Neural cell (in vitro differentiated cells): ENCODE results near the gene PABPN1L.

ENCODE experiments used
- CTCF ChIP-seq: fragments of 450-650 bp; IDR thresholded peaks from 2 replicates; pipeline ENCODE4 v1.5.1; 2014; ENCODE audit warnings: antibody characterized with exemption, mild to moderate bottlenecking, moderate library complexity; ENCODE audit not compliant: poor library complexity, severe bottlenecking
- EP300 ChIP-seq: fragments of 450-650 bp; conservative IDR thresholded peaks from 2 replicates; pipeline ENCODE4 v1.6.1; 2014; ENCODE audit warnings: antibody characterized with exemption, mild to moderate bottlenecking, moderate library complexity; ENCODE audit not compliant: poor library complexity, severe bottlenecking
- EZH2 ChIP-seq: fragments of 200-600, 300-800 bp; shearing (Covaris generic), sonication (generic); IDR thresholded peaks from 2 replicates; pipeline ENCODE4 v1.6.1; 2014; ENCODE audit warnings: antibody characterized with exemption, low read length, borderline replicate concordance, mild to moderate bottlenecking; ENCODE audit not compliant: insufficient read depth, poor library complexity, severe bottlenecking
- MXI1 ChIP-seq: fragments of 450-650 bp; conservative IDR thresholded peaks from 2 replicates; pipeline ENCODE4 v1.6.1; 2014; ENCODE audit warnings: antibody characterized with exemption, mild to moderate bottlenecking; ENCODE audit not compliant: poor library complexity, severe bottlenecking
- POLR2AphosphoS5 ChIP-seq: IDR thresholded peaks from 2 replicates; pipeline ENCODE4 v1.6.1; 2012
- RAD21 ChIP-seq: fragments of 450-650 bp; conservative IDR thresholded peaks from 2 replicates; pipeline ENCODE4 v1.6.1; 2014; ENCODE audit warnings: antibody characterized with exemption, mild to moderate bottlenecking, moderate library complexity
- SMC3 ChIP-seq: fragments of 450-650 bp; conservative IDR thresholded peaks from 2 replicates; pipeline ENCODE4 v1.6.1; 2014; ENCODE audit warnings: antibody characterized with exemption, mild to moderate bottlenecking, moderate library complexity; ENCODE audit not compliant: poor library complexity
- TAF1 ChIP-seq: IDR thresholded peaks from 2 replicates; pipeline ENCODE4 v1.6.1; 2012; ENCODE audit warnings: low read depth
- TF ChIP-seq, protein P1 (sequence below): IDR thresholded peaks from 2 replicates; pipeline ENCODE4 v1.6.1; 2012; ENCODE audit warnings: borderline replicate concordance

DNA sequence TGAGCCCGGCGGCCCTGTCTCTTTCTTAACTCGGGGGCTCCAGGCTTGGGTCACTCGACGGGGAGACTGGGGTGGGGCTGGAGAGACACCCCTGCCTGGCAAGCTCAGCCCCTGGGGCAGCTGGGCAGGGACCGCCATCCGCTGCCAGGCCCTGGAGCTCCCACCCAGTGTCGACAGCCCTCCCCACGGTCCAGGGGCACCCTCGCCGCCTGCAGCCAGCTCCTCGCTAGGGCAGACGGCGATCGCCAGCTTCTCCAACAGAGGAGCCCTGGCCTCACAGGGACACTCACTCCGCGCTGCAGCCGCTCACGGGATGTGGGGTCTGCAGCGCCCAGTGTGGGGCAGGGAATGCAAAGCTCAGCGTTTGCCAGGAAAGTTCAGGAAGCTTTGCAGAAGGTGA lies 38.7 kb downstream of the PABPN1L start:
- TF ChIP-seq CTCF (no peak), MXI1 (no peak), TAF1 (no peak), POLR2AphosphoS5 (no peak), EP300 (no peak), SMC3 (no peak), EZH2 (no peak), RAD21 (no peak)
- TF ChIP-seq, protein P1, sequence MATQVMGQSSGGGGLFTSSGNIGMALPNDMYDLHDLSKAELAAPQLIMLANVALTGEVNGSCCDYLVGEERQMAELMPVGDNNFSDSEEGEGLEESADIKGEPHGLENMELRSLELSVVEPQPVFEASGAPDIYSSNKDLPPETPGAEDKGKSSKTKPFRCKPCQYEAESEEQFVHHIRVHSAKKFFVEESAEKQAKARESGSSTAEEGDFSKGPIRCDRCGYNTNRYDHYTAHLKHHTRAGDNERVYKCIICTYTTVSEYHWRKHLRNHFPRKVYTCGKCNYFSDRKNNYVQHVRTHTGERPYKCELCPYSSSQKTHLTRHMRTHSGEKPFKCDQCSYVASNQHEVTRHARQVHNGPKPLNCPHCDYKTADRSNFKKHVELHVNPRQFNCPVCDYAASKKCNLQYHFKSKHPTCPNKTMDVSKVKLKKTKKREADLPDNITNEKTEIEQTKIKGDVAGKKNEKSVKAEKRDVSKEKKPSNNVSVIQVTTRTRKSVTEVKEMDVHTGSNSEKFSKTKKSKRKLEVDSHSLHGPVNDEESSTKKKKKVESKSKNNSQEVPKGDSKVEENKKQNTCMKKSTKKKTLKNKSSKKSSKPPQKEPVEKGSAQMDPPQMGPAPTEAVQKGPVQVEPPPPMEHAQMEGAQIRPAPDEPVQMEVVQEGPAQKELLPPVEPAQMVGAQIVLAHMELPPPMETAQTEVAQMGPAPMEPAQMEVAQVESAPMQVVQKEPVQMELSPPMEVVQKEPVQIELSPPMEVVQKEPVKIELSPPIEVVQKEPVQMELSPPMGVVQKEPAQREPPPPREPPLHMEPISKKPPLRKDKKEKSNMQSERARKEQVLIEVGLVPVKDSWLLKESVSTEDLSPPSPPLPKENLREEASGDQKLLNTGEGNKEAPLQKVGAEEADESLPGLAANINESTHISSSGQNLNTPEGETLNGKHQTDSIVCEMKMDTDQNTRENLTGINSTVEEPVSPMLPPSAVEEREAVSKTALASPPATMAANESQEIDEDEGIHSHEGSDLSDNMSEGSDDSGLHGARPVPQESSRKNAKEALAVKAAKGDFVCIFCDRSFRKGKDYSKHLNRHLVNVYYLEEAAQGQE = no peak
